ENCODE measurements around the gene CHAC1. TPM values are rescaled to one million over a fixed set of nuclear protein-coding genes. Genes with fewer than 3 reads are reported as not detected.

Gene CHAC1
- total RNA-seq, 2 donors from 2014 or later = 4.0 to 20.9 TPM

DNA sequence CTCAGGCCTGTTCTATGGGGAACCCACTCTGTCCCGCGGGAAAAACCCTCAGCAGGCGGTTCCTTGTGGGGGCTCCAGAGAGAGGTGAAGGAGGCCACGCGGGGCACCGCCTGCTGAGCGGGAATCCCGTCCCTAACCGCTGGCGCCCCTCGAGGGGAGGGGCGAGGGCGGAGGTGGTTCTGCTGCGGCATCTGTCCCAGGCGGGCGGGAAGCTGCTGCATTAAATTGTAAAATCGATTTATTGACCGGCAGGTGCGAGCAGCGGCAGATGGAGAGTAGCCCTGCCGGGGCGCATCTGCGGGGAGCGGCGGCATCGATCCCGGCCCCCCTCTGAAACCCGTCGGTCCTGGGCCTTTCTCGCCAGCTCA is 27.8 kb upstream of the CHAC1 start:
- intact Hi-C loops (cut with DNase I) = no loop called here
- peaks cover 33% of the 10 kb centered on the region for H3K4me1 ChIP-seq
- TF ChIP-seq, protein P1, sequence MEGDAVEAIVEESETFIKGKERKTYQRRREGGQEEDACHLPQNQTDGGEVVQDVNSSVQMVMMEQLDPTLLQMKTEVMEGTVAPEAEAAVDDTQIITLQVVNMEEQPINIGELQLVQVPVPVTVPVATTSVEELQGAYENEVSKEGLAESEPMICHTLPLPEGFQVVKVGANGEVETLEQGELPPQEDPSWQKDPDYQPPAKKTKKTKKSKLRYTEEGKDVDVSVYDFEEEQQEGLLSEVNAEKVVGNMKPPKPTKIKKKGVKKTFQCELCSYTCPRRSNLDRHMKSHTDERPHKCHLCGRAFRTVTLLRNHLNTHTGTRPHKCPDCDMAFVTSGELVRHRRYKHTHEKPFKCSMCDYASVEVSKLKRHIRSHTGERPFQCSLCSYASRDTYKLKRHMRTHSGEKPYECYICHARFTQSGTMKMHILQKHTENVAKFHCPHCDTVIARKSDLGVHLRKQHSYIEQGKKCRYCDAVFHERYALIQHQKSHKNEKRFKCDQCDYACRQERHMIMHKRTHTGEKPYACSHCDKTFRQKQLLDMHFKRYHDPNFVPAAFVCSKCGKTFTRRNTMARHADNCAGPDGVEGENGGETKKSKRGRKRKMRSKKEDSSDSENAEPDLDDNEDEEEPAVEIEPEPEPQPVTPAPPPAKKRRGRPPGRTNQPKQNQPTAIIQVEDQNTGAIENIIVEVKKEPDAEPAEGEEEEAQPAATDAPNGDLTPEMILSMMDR (IDR thresholded peaks at IDR 0.05) = no peak
- peak overlapping the region; percentile 52 for H3K4me3 ChIP-seq
- H3K9ac ChIP-seq (ENCODE audit: low read depth in 2 of 2, low read length in 2 of 2) = no peak overlapping the region
- no peak overlapping the region for H3K27ac ChIP-seq
- no peaks in the 10 kb centered on the region for H3K9me3 ChIP-seq
- H3K36me3 ChIP-seq = no peaks in the 10 kb centered on the region
- peaks cover 35% of the 10 kb centered on the region for H3K27me3 ChIP-seq
- DNase-seq = peak; percentile 46

DNA sequence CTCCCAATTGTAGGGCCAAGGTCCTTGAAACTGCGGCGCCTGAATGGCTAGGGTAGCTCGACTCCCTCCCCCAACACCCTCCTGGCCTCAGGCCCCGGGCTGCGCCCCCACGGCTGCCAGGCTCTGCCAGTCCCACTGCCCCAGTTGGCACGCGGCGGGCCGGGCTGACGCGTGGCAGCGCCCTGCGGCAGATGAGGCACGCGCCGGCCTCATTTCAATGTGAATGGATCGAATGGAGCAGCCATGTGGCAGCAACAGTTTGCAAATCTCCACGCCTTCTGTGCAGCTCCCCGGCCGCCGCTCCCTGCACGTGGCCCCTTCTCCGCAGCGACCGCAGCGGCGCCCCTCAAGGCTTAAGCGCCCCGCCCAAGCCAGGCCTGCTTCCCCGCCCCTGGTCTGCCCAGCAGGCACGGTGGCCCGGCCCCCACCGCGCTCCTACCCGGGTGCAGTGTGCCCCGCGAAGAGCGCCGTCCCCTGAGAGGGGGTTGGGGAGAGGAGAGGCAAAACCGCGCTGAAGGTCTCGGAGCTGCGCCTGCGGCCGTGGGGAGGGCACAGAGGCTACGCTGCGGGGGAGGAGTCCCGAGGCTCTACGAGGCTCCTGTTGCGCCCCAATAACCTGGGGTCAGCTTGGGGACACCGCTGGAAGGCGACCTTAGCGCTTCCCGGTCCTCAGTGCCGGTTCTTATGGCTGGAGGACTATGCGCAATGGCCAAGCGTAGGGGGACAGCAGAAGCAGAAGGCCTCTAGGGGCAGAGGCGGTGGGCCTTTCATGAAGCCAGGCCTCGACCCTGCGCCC is 27.2 kb upstream of the CHAC1 start:
- Histone ChIP-seq H3K4me1 (peaks cover 33% of the 10 kb centered on the region), H3K27me3 (peaks cover 35% of the 10 kb centered on the region), H3K9ac (ENCODE audit: low read depth in 2 of 2, low read length in 2 of 2) (peak overlapping the region; percentile 3 to 39), H3K9me3 (no peaks in the 10 kb centered on the region), H3K36me3 (no peaks in the 10 kb centered on the region), H3K27ac (no peak overlapping the region), H3K4me3 (peak overlapping the region; percentile 52)
- TF ChIP-seq, protein P1 (IDR thresholded peaks at IDR 0.05) = no peak
- DNase-seq = peak; percentile 56
- intact Hi-C loops (cut with DNase I) = no loop called here

GRCh38 chr15:40926659-40927494 is 26.4 kb upstream of the CHAC1 start:
- Histone ChIP-seq H3K4me3 (peak overlapping the region; percentile 52), H3K9ac (ENCODE audit: low read depth in 2 of 2, low read length in 2 of 2) (peak overlapping the region; percentile 12 to 23), H3K27me3 (peaks cover 35% of the 10 kb centered on the region), H3K36me3 (no peaks in the 10 kb centered on the region), H3K27ac (no peak overlapping the region), H3K9me3 (no peaks in the 10 kb centered on the region), H3K4me1 (peaks cover 33% of the 10 kb centered on the region)
- no peak for DNase-seq
- TF ChIP-seq, protein P1 (IDR thresholded peaks at IDR 0.05) = no peak
- intact Hi-C loops (cut with DNase I) = no loop called here

GRCh38 chr15:40927495-40927872 is 25.8 kb upstream of the CHAC1 start:
- TF ChIP-seq, protein P1 (IDR thresholded peaks at IDR 0.05) = no peak
- H3K27ac ChIP-seq = no peak overlapping the region
- H3K4me1 ChIP-seq = peaks cover 33% of the 10 kb centered on the region
- no peaks in the 10 kb centered on the region for H3K36me3 ChIP-seq
- peaks cover 35% of the 10 kb centered on the region for H3K27me3 ChIP-seq
- peak; percentile 58 for DNase-seq
- peak overlapping the region; percentile 12 to 93 for H3K9ac ChIP-seq (ENCODE audit: low read depth in 2 of 2, low read length in 2 of 2)
- no peaks in the 10 kb centered on the region for H3K9me3 ChIP-seq
- intact Hi-C loops (cut with DNase I) = no loop called here
- H3K4me3 ChIP-seq = peak overlapping the region; percentile 52

DNA sequence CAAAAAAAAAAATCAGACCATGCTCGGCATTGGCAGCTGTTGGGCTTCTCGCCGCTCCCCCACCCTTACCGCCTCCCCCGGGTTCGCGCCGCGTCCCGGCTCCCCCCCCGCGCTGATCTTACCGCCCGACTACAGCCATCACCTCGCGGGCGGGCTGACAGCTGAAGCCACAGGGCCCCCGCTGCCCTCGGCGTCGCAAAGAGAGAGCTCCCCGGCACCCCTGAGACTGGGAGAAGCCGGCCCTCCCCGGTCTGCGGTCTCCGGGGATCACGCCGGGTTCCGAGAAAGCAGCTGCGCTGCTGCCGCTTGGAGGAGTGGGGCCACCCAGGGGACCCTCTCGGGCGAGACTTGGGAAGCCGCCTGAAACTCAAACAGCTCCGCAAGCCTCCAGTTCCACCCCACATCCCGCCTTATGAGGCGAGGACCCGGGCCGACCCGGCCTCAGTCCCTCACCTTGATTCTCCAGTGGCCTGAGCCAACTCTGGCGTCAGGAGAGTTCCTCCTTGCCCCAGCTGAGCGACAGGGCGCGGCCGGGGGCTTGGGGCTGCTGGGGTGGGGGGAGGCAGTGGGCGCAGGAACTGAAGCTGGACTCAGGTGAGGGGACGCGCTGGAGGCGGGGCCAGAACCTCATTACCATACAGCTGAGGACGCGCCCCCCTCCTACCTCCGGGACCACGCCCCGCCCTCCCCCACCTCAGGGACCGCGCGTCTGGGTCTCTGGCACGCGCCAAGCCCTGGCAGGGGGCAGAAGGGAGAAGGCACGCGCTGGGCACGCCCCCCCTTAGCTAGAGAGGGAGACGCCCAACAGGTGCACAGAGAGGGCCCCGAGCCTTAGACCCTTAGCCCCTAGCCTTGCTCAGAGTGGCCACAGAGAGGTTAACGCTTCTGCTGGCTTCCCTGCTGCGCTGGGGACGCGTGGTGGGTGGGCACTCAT is 25.1 kb upstream of the CHAC1 start:
- Histone ChIP-seq H3K9me3 (no peaks in the 10 kb centered on the region), H3K4me3 (peak overlapping the region; percentile 52), H3K9ac (ENCODE audit: low read depth in 2 of 2, low read length in 2 of 2) (peak overlapping the region; percentile 57 to 93), H3K27me3 (peaks cover 35% of the 10 kb centered on the region), H3K27ac (peak overlapping the region; percentile 37), H3K36me3 (no peaks in the 10 kb centered on the region), H3K4me1 (peaks cover 28% of the 10 kb centered on the region)
- intact Hi-C loops (cut with DNase I) = no loop called here
- TF ChIP-seq, protein P1 (IDR thresholded peaks at IDR 0.05) = no peak
- peak; percentile 78 for DNase-seq
